IMR-90 (cell line): ENCODE data around the gene TFEB. TPM values are rescaled to one million over a fixed set of nuclear protein-coding genes. Genes with fewer than 3 reads are reported as not detected.

Experiments used
- ATAC-seq: fragments of 200-7000 bp; cut with Tn5 transposase; 2 replicates; pipeline ENCODE4 v1.9.1; 2020; ENCODE audit warnings: low read depth, mild to moderate bottlenecking, moderate library complexity
- BruUV-seq: library from RNA; stranded (reverse); fragments of 400-500 nt; replicated peaks from 2 replicates; lab custom pipeline; 2021; lab: Mats Ljungman, UMichigan
- CTCF ChIA-PET: fragments of 300-600 bp; formaldehyde crosslinking; extraction: SDS; loops from one replicate; lab custom pipeline; 2021; ENCODE audit warnings: antibody characterized with exemption; lab: Yijun Ruan, JAX
- POLR2A ChIA-PET: fragments of 300-600 bp; sonication (Branson Sonifier 250); formaldehyde crosslinking; loops from one replicate; lab custom pipeline; 2022; ENCODE audit warnings: antibody characterized with exemption; ENCODE audit not compliant: unreplicated experiment; lab: Charles Lee
- DNase-seq: peaks from one replicate; pipeline ENCODE4 v3.0.0; 2013
- H2AFZ ChIP-seq: replicated peaks from 2 replicates; pipeline ENCODE3; 2013; ENCODE audit warnings: low read length, mild to moderate bottlenecking; ENCODE audit not compliant: poor library complexity
- H2AK5ac ChIP-seq: 2 replicates; pipeline ENCODE4 v1.6.1; 2013; ENCODE audit warnings: low read depth, low read length, inconsistent platforms
- H2AK9ac ChIP-seq: replicated peaks from 2 replicates; pipeline ENCODE3; 2013; ENCODE audit warnings: mild to moderate bottlenecking, low read depth, low read length, moderate library complexity; ENCODE audit not compliant: poor library complexity
- H2BK120ac ChIP-seq: 2 replicates; pipeline ENCODE4 v1.6.1; 2013; ENCODE audit warnings: low read depth, low read length, inconsistent platforms
- H2BK15ac ChIP-seq: 3 replicates; pipeline ENCODE4 v1.6.1; 2013; ENCODE audit warnings: low read depth, low read length, inconsistent platforms
- H2BK20ac ChIP-seq: 2 replicates; pipeline ENCODE4 v1.6.1; 2013; ENCODE audit warnings: low read depth, mild to moderate bottlenecking, inconsistent platforms, low read length, moderate library complexity
- H2BK5ac ChIP-seq: 2 replicates; pipeline ENCODE4 v1.6.1; 2013; ENCODE audit warnings: mild to moderate bottlenecking, low read depth, low read length, inconsistent platforms; ENCODE audit not compliant: poor library complexity, severe bottlenecking
- H3K14ac ChIP-seq: replicated peaks from 2 replicates; pipeline ENCODE4 v1.6.1; 2013; ENCODE audit warnings: low read depth, low read length, inconsistent platforms
- H3K18ac ChIP-seq: 2 replicates; pipeline ENCODE4 v1.6.1; 2013; ENCODE audit warnings: low read depth, low read length, control low read depth
- H3K23ac ChIP-seq: 2 replicates; pipeline ENCODE4 v1.6.1; 2013; ENCODE audit warnings: low read depth, low read length, inconsistent platforms
- H3K27ac ChIP-seq: 2 replicates; pipeline ENCODE4 v1.5.1; 2013; ENCODE audit warnings: mild to moderate bottlenecking, control low read depth, low read length; ENCODE audit not compliant: insufficient read depth
- H3K27me3 ChIP-seq: 2 replicates; pipeline ENCODE4 v1.6.1; 2013; ENCODE audit warnings: low read length; ENCODE audit not compliant: control insufficient read depth, insufficient read depth
- H3K36me3 ChIP-seq: 2 replicates; pipeline ENCODE4 v1.6.1; 2013; ENCODE audit warnings: low read length, mixed read lengths; ENCODE audit not compliant: control insufficient read depth, insufficient read depth
- H3K4ac ChIP-seq: 2 replicates; pipeline ENCODE4 v1.6.1; 2013; ENCODE audit warnings: low read depth, low read length, inconsistent platforms
- H3K4me1 ChIP-seq: 2 replicates; pipeline ENCODE4 v1.6.1; 2013; ENCODE audit warnings: low read length, mixed read lengths; ENCODE audit not compliant: control insufficient read depth, insufficient read depth
- H3K4me2 ChIP-seq: 2 replicates; pipeline ENCODE4 v1.6.1; 2013; ENCODE audit warnings: low read depth, mild to moderate bottlenecking, control low read depth, low read length, moderate library complexity
- H3K4me3 ChIP-seq: 2 replicates; pipeline ENCODE4 v1.5.1; 2013; ENCODE audit warnings: low read depth, mild to moderate bottlenecking, control low read depth, low read length, moderate library complexity; ENCODE audit not compliant: insufficient read depth
- H3K56ac ChIP-seq: 2 replicates; pipeline ENCODE4 v1.6.1; 2013; ENCODE audit warnings: low read length, inconsistent platforms; ENCODE audit not compliant: insufficient read depth; ENCODE audit errors: extremely low read depth
- H3K79me1 ChIP-seq, 2 experiments: 2 replicates each; pipeline ENCODE4 v1.6.1; 2013; ENCODE audit warnings: low read length in 2 of 2, inconsistent platforms in 1 of 2, low read depth in 1 of 2
- H3K9ac ChIP-seq: 2 replicates; pipeline ENCODE4 v1.6.1; 2013; ENCODE audit warnings: low read depth, low read length, control low read depth
- H3K9me1 ChIP-seq: 2 replicates; pipeline ENCODE4 v1.6.1; 2013; ENCODE audit warnings: low read length, inconsistent platforms; ENCODE audit not compliant: insufficient read depth
- H3K9me3 ChIP-seq: 2 replicates; pipeline ENCODE4 v1.6.1; 2013; ENCODE audit warnings: low read length; ENCODE audit not compliant: control insufficient read depth, insufficient read depth
- H4K20me1 ChIP-seq: 2 replicates; pipeline ENCODE4 v1.6.1; 2013; ENCODE audit warnings: low read length, inconsistent platforms; ENCODE audit not compliant: insufficient read depth
- H4K5ac ChIP-seq: 2 replicates; pipeline ENCODE4 v1.6.1; 2013; ENCODE audit warnings: mild to moderate bottlenecking, low read depth, low read length, control low read depth
- H4K8ac ChIP-seq, 2 experiments: 2 replicates each; pipeline ENCODE4 v1.6.1; 2013; ENCODE audit warnings: low read depth in 2 of 2, low read length in 2 of 2, control low read depth in 1 of 2, inconsistent platforms in 1 of 2
- H4K91ac ChIP-seq: 2 replicates; pipeline ENCODE4 v1.6.1; 2013; ENCODE audit warnings: low read depth, low read length, inconsistent platforms; ENCODE audit not compliant: insufficient read depth
- CHD1 ChIP-seq: IDR thresholded peaks from 2 replicates; pipeline ENCODE4 v1.6.1; 2012; ENCODE audit warnings: low read depth, low read length, improper control_type of control experiment
- FOS ChIP-seq: fragments of 150-350 bp; IDR thresholded peaks from 2 replicates; pipeline ENCODE4 v1.6.1; 2016; ENCODE audit warnings: low read depth, low read length
- MXI1 ChIP-seq: IDR thresholded peaks from 2 replicates; pipeline ENCODE4 v1.6.1; 2012; ENCODE audit warnings: low read depth, mild to moderate bottlenecking, low read length, moderate library complexity, borderline replicate concordance
- RAD21 ChIP-seq: IDR thresholded peaks from 2 replicates; pipeline ENCODE4 v1.6.1; 2012; ENCODE audit warnings: low read length, improper control_type of control experiment
- RFX5 ChIP-seq: IDR thresholded peaks from 2 replicates; pipeline ENCODE4 v1.8.0; 2012; ENCODE audit warnings: low read depth, mild to moderate bottlenecking, low read length, moderate library complexity
- WGBS, 2 experiments: methylation state at CpG; one replicate each; pipeline versions ENCODE4 v1.1.5 to v1.1.7; 2013; ENCODE audit warnings: missing lambda C conversion rate in 2 of 2; ENCODE audit not compliant: insufficient read length in 1 of 2; ENCODE audit errors: extremely low coverage in 2 of 2; 5-methylcytosine and 5-hydroxymethylcytosine counted together
- dilution Hi-C: fragments of 300-500 bp; cut with HindIII; formaldehyde crosslinking; loops from one replicate; pipeline ENCODE4 v1.14.3; 2018; ENCODE audit warnings: low sequenced_read_pairs; ENCODE audit not compliant: unreplicated experiment
- in situ Hi-C: fragments of 300-500 bp; cut with MboI; formaldehyde crosslinking; loops from 3 replicates; pipeline ENCODE4 v1.14.3; 2019; ENCODE audit warnings: low sequenced_read_pairs, inconsistent platforms, mixed read lengths
- intact Hi-C: fragments of 100-400 bp; cut with micrococcal nuclease; formaldehyde crosslinking; loops from 2 replicates; pipeline ENCODE4 v1.10.0; 2022
- polyA plus RNA-seq, 3 experiments: library from polyadenylated mRNA; depleted of rRNA; stranded (reverse); fragments of >200 nt; gene quantifications; 2 replicates each; pipeline ENCODE4 v1.2.3, GENCODE V29; 2012; ENCODE audit warnings: low replicate concordance in 1 of 3
- total RNA-seq: library from RNA; depleted of rRNA; stranded (reverse); fragments of >200 nt; gene quantifications from 2 replicates; pipeline ENCODE4 v1.2.3, GENCODE V29; 2012
- TF ChIP-seq, protein P1 (sequence below): conservative IDR thresholded peaks from 2 replicates; pipeline ENCODE4 v1.5.1; 2012; ENCODE audit warnings: mild to moderate bottlenecking, low read depth, low read length, improper control_type of control experiment
- TF ChIP-seq, protein P2 (sequence below): fragments of 150-350 bp; IDR thresholded peaks from 2 replicates; pipeline ENCODE4 v1.6.1; 2016; ENCODE audit warnings: low read depth, mild to moderate bottlenecking, low read length, moderate library complexity, borderline replicate concordance

TFEB gene
- total and polyA plus RNA-seq, 2 of the 4 experiments (the other 2 are of a cell fraction) = 4.5 to 4.9 TPM

DNA sequence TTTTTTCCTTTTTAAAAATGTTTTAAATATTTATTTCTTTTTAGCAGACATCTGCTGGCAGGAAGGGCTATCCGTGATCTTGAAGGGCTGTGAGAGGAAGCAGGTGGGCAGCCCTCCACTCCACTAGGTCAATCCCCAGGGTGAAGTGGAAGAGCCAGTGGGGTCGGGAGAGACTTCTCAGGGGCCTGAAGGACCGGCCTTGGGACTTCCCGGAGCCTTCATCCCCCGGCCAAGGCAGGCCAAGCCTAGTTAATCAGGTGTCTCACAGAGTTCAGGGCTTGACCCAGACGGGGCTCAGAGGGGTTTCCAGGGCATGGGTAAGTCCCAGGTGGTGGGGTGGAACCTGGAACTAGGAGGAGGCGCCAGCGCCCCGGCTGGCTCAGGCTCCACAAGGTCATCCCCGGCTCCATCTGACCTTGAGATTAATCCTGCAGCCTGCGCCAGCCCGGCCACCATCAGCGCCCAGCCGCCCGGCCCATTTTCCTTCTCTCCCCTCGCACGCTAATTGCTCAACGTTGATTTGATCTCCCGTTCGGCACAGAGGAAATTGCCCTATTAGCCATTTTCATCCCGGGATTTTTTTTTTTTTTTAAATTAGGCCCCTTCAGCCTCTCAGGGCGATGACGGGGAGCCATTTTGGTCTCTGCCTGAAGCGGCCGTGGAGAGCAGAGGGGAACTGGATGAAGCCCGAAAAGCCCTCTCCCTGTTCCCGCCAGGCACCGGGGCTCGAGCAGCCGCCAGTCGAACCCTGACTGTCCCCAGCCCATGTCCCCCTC is 52.7 kb downstream of the TFEB start:
- Histone ChIP-seq H3K9me3 (no peaks in the 10 kb centered on the region), H3K27me3 (peaks cover 5% of the 10 kb centered on the region; the same call in 1 of the 2 replicates), H3K9me1 (no peaks in the 10 kb centered on the region), H3K4me1 (no peaks in the 10 kb centered on the region), H4K8ac (0 out of 4 replicates have a peak overlapping the region, but pooled peaks of 1 of the 2 experiments have one; percentile 45), H4K91ac (0 out of 2 replicates have a peak overlapping the region, but pooled peaks have one; percentile 4), H3K4me2 (no peak overlapping the region; the same call in 1 of the 2 replicates), H2AK9ac (peak overlapping the region; percentile 23), H3K36me3 (no peaks in the 10 kb centered on the region), H3K18ac (no peak overlapping the region), H3K4me3 (no peak overlapping the region), H3K9ac (no peak overlapping the region), H4K20me1 (no peaks in the 10 kb centered on the region), H2BK15ac (no peak overlapping the region), H3K14ac (no peak overlapping the region), H2AFZ (peak overlapping the region; percentile 93), H3K23ac (no peak overlapping the region), H2BK5ac (no peak overlapping the region), H4K5ac (no peak overlapping the region; the same call in 1 of the 2 replicates), H3K4ac (no peak overlapping the region; the same call in 1 of the 2 replicates), H3K56ac (no peak overlapping the region), H2BK20ac (no peak overlapping the region), H2AK5ac (no peak overlapping the region), H3K27ac (no peak overlapping the region), H2BK120ac (no peak overlapping the region), H3K79me1 (no peaks in the 10 kb centered on the region)
- DNase-seq (no peak), ATAC-seq (no peak)
- intact Hi-C loops (loop anchor here (1.0 to 5.0 kb wide), 8 partner anchors 52 to 610 kb away; partner anchors contain the start of genes NFYA and OARD1), dilution Hi-C loops (no loop called here), in situ Hi-C loops (loop anchor here (5.0 kb wide), 2 partner anchors 80 to 315 kb away; no protein-coding TSS in a partner anchor)
- ChIA-PET CTCF (interaction anchor here (0.6 to 2.3 kb wide), 8 partner anchors 17 to 348 kb away, joined by 3 to 18 read pairs (median 7); no protein-coding TSS in a partner anchor), POLR2A (no interaction called here)
- BruUV-seq = no TSS peak
- no peak for TF ChIP-seq RFX5
- TF ChIP-seq, protein P1, sequence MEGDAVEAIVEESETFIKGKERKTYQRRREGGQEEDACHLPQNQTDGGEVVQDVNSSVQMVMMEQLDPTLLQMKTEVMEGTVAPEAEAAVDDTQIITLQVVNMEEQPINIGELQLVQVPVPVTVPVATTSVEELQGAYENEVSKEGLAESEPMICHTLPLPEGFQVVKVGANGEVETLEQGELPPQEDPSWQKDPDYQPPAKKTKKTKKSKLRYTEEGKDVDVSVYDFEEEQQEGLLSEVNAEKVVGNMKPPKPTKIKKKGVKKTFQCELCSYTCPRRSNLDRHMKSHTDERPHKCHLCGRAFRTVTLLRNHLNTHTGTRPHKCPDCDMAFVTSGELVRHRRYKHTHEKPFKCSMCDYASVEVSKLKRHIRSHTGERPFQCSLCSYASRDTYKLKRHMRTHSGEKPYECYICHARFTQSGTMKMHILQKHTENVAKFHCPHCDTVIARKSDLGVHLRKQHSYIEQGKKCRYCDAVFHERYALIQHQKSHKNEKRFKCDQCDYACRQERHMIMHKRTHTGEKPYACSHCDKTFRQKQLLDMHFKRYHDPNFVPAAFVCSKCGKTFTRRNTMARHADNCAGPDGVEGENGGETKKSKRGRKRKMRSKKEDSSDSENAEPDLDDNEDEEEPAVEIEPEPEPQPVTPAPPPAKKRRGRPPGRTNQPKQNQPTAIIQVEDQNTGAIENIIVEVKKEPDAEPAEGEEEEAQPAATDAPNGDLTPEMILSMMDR = no peak
- TF ChIP-seq MXI1 = no peak
- no peak for TF ChIP-seq CHD1
- TF ChIP-seq, protein P2, sequence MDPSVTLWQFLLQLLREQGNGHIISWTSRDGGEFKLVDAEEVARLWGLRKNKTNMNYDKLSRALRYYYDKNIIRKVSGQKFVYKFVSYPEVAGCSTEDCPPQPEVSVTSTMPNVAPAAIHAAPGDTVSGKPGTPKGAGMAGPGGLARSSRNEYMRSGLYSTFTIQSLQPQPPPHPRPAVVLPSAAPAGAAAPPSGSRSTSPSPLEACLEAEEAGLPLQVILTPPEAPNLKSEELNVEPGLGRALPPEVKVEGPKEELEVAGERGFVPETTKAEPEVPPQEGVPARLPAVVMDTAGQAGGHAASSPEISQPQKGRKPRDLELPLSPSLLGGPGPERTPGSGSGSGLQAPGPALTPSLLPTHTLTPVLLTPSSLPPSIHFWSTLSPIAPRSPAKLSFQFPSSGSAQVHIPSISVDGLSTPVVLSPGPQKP = no peak
- no peak for TF ChIP-seq FOS
- TF ChIP-seq RAD21 = no peak
- 59% methylated on average over 15 of the region's 31 CpGs; no CpG with 5 or more reads in 1 of the 2 experiments for WGBS, 2 experiments
